ENCODE measurements around the gene BEGAIN. TPM values are rescaled to one million over a fixed set of nuclear protein-coding genes. Genes with fewer than 3 reads are reported as not detected.

Gene BEGAIN
- polyA plus RNA-seq, 2 donors, result 0.28 to 0.88 TPM

DNA sequence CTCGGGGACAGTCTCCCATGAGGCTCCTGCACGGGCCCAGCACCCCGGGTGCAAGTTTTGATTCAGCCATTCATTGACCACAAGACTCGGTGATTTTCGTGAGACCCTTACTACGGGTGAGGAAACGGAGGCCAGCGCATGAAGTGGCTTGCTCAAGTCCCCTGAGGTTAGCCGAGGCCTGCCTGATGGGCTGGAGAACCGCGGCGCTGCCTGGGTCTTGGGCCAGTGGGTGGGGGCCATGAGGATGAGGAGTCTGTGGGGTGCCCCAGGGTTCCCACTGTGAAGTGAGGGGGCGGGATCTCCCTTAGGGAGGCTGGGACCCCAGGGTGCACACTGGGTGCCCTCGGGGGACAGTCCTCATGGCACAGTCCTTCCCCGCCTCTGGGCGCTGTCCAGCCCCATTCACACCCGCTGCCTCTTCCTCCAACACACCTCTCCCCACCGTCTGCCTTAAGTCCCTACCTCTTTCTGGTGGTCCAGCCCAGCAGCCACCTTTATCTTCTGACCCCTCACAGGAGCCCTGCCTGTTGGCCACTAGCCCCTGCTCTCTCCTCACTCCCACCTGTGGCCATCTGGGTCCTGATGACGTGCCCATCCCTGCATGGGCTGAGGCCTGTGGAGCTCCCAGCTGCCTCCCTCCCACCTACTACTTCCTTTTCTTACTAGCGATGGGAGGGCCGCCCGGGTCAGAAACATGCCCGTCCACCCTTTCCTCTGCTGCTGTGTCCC lies 16.3 kb downstream of the BEGAIN start:
- H3K27me3 ChIP-seq (ENCODE audit: control insufficient read depth in 1 of 2, insufficient read depth in 2 of 2, low read length in 2 of 2), result peaks cover 5 to 23% of the 10 kb centered on the region in 2 donors
- H3K4me3 ChIP-seq (ENCODE audit: low read depth in 1 of 2, low read length in 2 of 2), result no peak overlapping the region
- 80 to 82% methylated on average over 23 of the region's 23 CpGs for WGBS, 2 donors
- peaks cover 6 to 10% of the 10 kb centered on the region in 2 donors for H3K4me1 ChIP-seq (ENCODE audit: control insufficient read depth in 2 of 2, insufficient read depth in 2 of 2, low read length in 1 of 2)
- H3K9me3 ChIP-seq (ENCODE audit: control insufficient read depth in 2 of 2, insufficient read depth in 1 of 2, low read depth in 1 of 2, low read length in 1 of 2), result no peaks in the 10 kb centered on the region
- H3K27ac ChIP-seq (ENCODE audit: low read depth in 2 of 2, low read length in 1 of 2), result no peak overlapping the region
- no peaks in the 10 kb centered on the region for H3K36me3 ChIP-seq (ENCODE audit: control insufficient read depth in 2 of 2, insufficient read depth in 2 of 2, low read length in 1 of 2)

DNA sequence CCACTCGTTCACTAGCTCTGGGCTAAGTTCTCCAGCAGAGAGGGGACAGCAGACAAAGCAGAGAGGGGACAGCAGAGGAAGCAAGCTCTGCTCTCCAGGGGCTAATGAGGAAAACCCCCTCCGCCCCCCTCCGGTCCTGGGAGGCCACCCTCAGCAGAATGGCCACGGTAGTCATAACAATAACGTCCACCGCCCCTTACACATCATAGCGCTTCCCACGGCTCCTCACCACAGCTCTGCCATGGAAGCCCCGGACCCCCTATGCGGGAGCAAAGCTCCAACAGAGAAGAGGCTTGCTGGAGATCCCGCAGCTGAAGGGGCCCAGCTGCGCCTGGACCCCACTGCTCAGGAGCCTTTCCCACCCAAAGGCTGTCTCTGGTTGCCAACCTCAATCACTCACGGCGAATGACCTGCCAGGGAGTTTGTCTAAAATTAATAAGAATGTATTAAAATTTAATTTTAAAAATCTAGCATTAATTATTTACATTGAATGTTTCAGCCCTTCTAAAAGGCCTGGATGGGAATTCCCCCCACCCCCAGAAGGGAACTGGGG lies 17.4 kb downstream of the BEGAIN start:
- WGBS, 2 donors, result 59 to 60% methylated on average over 14 of the region's 14 CpGs
- Histone ChIP-seq H3K9me3 (ENCODE audit: control insufficient read depth in 2 of 2, insufficient read depth in 1 of 2, low read depth in 1 of 2, low read length in 1 of 2) (no peaks in the 10 kb centered on the region), H3K4me3 (ENCODE audit: low read depth in 1 of 2, low read length in 2 of 2) (no peak overlapping the region), H3K36me3 (ENCODE audit: control insufficient read depth in 2 of 2, insufficient read depth in 2 of 2, low read length in 1 of 2) (no peaks in the 10 kb centered on the region), H3K27me3 (ENCODE audit: control insufficient read depth in 1 of 2, insufficient read depth in 2 of 2, low read length in 2 of 2) (peaks cover 5 to 23% of the 10 kb centered on the region in 2 donors), H3K4me1 (ENCODE audit: control insufficient read depth in 2 of 2, insufficient read depth in 2 of 2, low read length in 1 of 2) (peaks cover 6 to 10% of the 10 kb centered on the region in 2 donors), H3K27ac (ENCODE audit: low read depth in 2 of 2, low read length in 1 of 2) (no peak overlapping the region)

DNA sequence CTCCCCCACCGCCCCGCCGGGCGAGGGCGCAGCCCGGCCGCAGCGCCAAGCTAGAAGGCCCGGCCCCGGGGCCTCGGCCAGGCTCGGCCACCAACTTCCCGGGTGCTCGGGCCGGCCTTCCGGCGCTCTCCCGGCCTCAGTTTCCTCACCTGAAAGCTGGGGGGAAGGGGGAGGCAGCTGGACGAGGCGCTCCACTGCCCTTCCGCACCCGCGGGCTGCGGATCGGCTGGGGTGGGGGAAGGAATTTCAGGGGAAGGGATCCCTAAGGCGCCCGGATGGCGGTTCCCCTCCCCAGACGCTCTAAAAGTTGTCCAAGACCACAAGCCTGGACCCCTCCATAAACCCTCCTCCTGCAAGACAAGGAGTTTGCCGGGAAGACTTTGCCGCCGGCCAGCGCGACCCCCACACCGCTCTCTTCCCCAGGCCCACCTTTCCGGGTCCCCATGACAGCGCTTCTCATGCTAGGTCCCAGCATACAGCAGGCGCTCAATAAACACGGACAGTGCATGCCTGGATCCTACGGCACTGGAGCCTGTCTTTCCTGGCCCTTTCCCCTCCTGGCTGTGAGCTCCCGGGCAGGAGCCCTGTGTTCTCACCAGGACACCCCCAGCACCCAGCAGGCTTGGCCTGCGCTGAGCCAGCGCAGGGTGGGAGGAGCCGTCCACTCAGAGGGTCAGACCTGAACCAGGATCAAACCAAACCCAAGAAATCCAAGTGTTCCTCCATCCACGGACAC lies 18.1 kb downstream of the BEGAIN start:
- 11% methylated on average over 34 to 45 of the region's 45 CpGs for WGBS, 2 donors
- no peaks in the 10 kb centered on the region for H3K9me3 ChIP-seq (ENCODE audit: control insufficient read depth in 2 of 2, insufficient read depth in 1 of 2, low read depth in 1 of 2, low read length in 1 of 2)
- peak overlapping the region in 1 of 2 donors; percentile 47 for H3K4me3 ChIP-seq (ENCODE audit: low read depth in 1 of 2, low read length in 2 of 2)
- H3K27me3 ChIP-seq (ENCODE audit: control insufficient read depth in 1 of 2, insufficient read depth in 2 of 2, low read length in 2 of 2), result peaks cover 5 to 23% of the 10 kb centered on the region in 2 donors
- H3K27ac ChIP-seq (ENCODE audit: low read depth in 2 of 2, low read length in 1 of 2), result no peak overlapping the region
- no peaks in the 10 kb centered on the region for H3K36me3 ChIP-seq (ENCODE audit: control insufficient read depth in 2 of 2, insufficient read depth in 2 of 2, low read length in 1 of 2)
- H3K4me1 ChIP-seq (ENCODE audit: control insufficient read depth in 2 of 2, insufficient read depth in 2 of 2, low read length in 1 of 2), result peaks cover 6 to 10% of the 10 kb centered on the region in 2 donors

DNA sequence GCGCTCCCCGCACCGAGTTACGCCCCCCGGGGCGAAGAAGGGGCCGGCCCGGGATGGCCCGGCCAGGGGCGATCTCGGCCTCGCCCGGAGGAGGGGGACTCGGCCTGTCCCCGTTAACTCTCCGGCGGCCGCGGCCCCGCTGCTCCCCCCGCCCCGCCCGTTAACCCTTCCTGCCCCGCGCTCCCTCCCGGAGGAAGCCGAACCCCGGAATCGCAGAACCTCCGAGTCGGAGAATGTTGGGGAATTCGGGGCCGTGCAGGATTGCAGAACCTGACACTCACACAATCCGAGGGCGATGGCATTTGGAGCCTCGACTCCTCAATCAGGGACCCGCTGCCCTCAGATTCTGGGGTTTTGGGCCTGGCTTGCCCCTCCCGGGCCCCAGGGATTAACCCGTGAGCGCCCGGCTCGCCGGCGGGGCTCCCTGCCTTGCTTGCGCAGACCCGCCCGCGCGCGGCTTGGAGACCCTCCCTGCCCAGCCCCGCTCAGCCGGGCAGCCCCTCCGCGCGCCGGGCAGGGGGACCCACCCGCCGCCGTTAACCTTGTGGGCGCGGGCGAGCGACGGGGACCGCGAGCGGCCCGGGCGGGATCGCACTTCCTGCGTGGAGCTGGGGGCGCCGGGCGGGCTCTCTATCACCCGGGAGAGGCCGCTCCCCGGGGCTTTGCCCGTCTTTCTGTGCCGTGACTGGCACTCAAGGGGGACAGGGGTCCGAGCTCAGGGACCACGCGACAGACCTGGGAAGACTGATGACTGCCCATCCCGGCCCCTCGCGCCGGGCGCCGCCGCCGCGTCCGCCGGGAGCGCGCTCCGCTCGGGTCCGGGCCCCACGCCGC lies 18.8 kb downstream of the BEGAIN start:
- Histone ChIP-seq H3K36me3 (ENCODE audit: control insufficient read depth in 2 of 2, insufficient read depth in 2 of 2, low read length in 1 of 2) (no peaks in the 10 kb centered on the region), H3K4me3 (ENCODE audit: low read depth in 1 of 2, low read length in 2 of 2) (peak overlapping the region; percentile 25 to 47), H3K4me1 (ENCODE audit: control insufficient read depth in 2 of 2, insufficient read depth in 2 of 2, low read length in 1 of 2) (peaks cover 6 to 10% of the 10 kb centered on the region in 2 donors), H3K9me3 (ENCODE audit: control insufficient read depth in 2 of 2, insufficient read depth in 1 of 2, low read depth in 1 of 2, low read length in 1 of 2) (no peaks in the 10 kb centered on the region), H3K27me3 (ENCODE audit: control insufficient read depth in 1 of 2, insufficient read depth in 2 of 2, low read length in 2 of 2) (peaks cover 5 to 23% of the 10 kb centered on the region in 2 donors), H3K27ac (ENCODE audit: low read depth in 2 of 2, low read length in 1 of 2) (no peak overlapping the region)
- WGBS, 2 donors, result 0 to 1% methylated on average over 72 to 100 of the region's 100 CpGs

DNA sequence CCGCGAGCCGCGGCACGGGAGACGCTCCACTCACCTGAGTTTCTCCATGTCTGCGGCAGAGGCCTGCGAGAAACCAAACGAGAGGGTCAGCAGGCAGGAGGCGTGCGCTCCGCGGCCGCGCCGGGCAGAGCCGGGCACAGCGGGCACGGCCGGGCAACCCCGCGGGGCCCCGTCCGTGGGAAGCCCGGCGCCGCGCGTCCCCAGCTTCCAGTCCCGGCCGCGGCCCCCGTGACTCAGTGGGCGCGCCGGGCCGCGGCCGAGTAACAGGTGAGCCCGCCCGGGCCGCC lies 19.4 kb downstream of the BEGAIN start:
- WGBS, 2 donors, result 1% methylated on average over 39 to 42 of the region's 42 CpGs
- Histone ChIP-seq H3K27ac (ENCODE audit: low read depth in 2 of 2, low read length in 1 of 2) (no peak overlapping the region), H3K27me3 (ENCODE audit: control insufficient read depth in 1 of 2, insufficient read depth in 2 of 2, low read length in 2 of 2) (peaks cover 5 to 23% of the 10 kb centered on the region in 2 donors), H3K9me3 (ENCODE audit: control insufficient read depth in 2 of 2, insufficient read depth in 1 of 2, low read depth in 1 of 2, low read length in 1 of 2) (no peaks in the 10 kb centered on the region), H3K36me3 (ENCODE audit: control insufficient read depth in 2 of 2, insufficient read depth in 2 of 2, low read length in 1 of 2) (no peaks in the 10 kb centered on the region), H3K4me1 (ENCODE audit: control insufficient read depth in 2 of 2, insufficient read depth in 2 of 2, low read length in 1 of 2) (peaks cover 6 to 10% of the 10 kb centered on the region in 2 donors), H3K4me3 (ENCODE audit: low read depth in 1 of 2, low read length in 2 of 2) (peak overlapping the region; percentile 34 to 47)

DNA sequence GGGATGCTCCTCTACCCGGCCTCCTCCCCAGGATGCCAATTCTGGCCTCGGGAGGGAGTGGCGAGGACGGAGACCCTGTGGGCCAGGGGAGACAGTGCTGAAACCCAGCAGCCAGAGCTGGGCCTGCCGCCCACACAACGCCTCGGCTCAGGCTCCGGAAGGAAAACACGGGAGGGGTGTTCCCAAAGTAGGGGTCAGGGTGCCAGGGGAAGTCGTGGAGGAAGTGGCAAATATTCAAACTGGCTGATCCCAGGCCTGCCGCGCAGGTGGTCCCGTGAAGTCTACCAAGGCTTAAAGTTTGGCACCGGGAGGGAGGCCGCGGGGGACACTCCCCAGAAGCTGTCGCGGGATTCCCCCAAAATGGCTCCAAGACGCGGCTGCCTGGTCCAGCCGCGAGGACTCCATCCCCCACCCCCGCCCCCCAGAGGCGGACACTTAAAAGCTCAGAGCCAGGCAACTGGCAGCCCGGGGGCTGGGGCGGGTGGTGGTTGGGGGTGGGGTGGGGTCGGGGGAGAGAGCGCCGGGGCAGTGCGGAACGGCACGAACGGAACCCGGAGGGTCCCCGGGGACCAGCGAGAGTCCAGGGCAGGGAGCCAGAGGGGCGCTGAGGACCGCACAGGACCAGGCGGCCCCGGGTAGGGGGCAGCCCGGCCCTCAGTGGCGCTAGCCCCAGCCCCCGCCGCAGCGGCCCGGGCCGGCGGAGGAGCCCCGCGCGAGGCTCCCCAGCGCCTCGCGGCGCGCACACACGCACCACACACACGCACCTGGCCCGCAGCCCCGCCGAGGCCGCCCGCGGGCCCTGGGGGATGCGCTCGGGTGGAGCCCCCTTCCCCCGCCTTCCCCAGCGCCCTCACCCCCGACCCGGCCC lies 20.0 kb downstream of the BEGAIN start:
- peaks cover 5 to 23% of the 10 kb centered on the region in 2 donors for H3K27me3 ChIP-seq (ENCODE audit: control insufficient read depth in 1 of 2, insufficient read depth in 2 of 2, low read length in 2 of 2)
- H3K36me3 ChIP-seq (ENCODE audit: control insufficient read depth in 2 of 2, insufficient read depth in 2 of 2, low read length in 1 of 2), result no peaks in the 10 kb centered on the region
- H3K4me3 ChIP-seq (ENCODE audit: low read depth in 1 of 2, low read length in 2 of 2), result peak overlapping the region; percentile 34 to 47
- H3K27ac ChIP-seq (ENCODE audit: low read depth in 2 of 2, low read length in 1 of 2), result no peak overlapping the region
- 3 to 8% methylated on average over 32 to 70 of the region's 70 CpGs for WGBS, 2 donors
- peaks cover 6 to 10% of the 10 kb centered on the region in 2 donors for H3K4me1 ChIP-seq (ENCODE audit: control insufficient read depth in 2 of 2, insufficient read depth in 2 of 2, low read length in 1 of 2)
- no peaks in the 10 kb centered on the region for H3K9me3 ChIP-seq (ENCODE audit: control insufficient read depth in 2 of 2, insufficient read depth in 1 of 2, low read depth in 1 of 2, low read length in 1 of 2)

DNA sequence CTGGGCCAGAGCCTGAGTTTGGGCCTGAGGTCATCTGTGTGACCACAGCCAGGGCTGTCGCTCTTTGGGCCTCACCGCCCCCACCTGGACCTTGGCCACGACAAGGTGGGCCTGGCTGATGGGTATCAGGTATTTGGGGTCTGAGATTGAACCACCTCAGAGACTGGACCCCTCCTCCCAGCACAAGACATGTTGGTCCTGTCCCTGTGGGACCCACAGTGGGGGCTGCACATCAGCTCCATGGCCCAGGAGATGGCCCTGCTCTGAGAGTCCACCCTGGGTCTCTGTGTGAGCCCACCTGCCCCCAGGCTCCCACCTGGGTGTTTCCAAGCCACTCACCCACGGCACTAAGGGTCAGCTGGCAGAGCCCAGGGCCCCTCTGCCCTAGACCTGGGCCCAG lies 20.6 kb downstream of the BEGAIN start:
- peaks cover 6 to 10% of the 10 kb centered on the region in 2 donors for H3K4me1 ChIP-seq (ENCODE audit: control insufficient read depth in 2 of 2, insufficient read depth in 2 of 2, low read length in 1 of 2)
- H3K4me3 ChIP-seq (ENCODE audit: low read depth in 1 of 2, low read length in 2 of 2), result no peak overlapping the region
- WGBS, 2 donors, result 71 to 72% methylated on average over 4 of the region's 4 CpGs
- no peak overlapping the region for H3K27ac ChIP-seq (ENCODE audit: low read depth in 2 of 2, low read length in 1 of 2)
- no peaks in the 10 kb centered on the region for H3K36me3 ChIP-seq (ENCODE audit: control insufficient read depth in 2 of 2, insufficient read depth in 2 of 2, low read length in 1 of 2)
- H3K27me3 ChIP-seq (ENCODE audit: control insufficient read depth in 1 of 2, insufficient read depth in 2 of 2, low read length in 2 of 2), result peaks cover 5 to 23% of the 10 kb centered on the region in 2 donors
- no peaks in the 10 kb centered on the region for H3K9me3 ChIP-seq (ENCODE audit: control insufficient read depth in 2 of 2, insufficient read depth in 1 of 2, low read depth in 1 of 2, low read length in 1 of 2)

DNA sequence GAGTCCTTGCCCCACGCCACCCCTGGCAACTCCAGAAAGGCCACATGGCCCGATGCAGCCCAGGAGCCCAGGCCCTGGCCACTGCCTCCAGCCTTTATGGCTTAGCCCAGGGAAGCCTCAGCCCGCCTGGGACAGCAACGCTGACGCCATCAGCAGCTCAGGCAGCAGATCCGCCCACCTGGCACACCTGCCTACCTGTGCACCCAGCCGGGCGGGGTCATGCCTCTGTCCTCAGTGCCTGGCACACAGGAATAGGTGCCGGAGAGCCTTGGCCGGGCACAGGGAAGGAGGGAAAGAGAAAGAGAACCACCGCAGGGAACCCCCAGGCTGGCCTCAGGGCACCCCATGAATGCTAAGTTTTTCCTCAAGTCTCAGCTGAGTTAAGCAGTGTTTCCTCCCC lies 21.1 kb downstream of the BEGAIN start:
- H3K4me1 ChIP-seq (ENCODE audit: control insufficient read depth in 2 of 2, insufficient read depth in 2 of 2, low read length in 1 of 2), result peaks cover 6 to 10% of the 10 kb centered on the region in 2 donors
- no peaks in the 10 kb centered on the region for H3K36me3 ChIP-seq (ENCODE audit: control insufficient read depth in 2 of 2, insufficient read depth in 2 of 2, low read length in 1 of 2)
- peaks cover 5 to 23% of the 10 kb centered on the region in 2 donors for H3K27me3 ChIP-seq (ENCODE audit: control insufficient read depth in 1 of 2, insufficient read depth in 2 of 2, low read length in 2 of 2)
- no peak overlapping the region for H3K4me3 ChIP-seq (ENCODE audit: low read depth in 1 of 2, low read length in 2 of 2)
- 49 to 63% methylated on average over 11 of the region's 11 CpGs for WGBS, 2 donors
- no peak overlapping the region for H3K27ac ChIP-seq (ENCODE audit: low read depth in 2 of 2, low read length in 1 of 2)
- H3K9me3 ChIP-seq (ENCODE audit: control insufficient read depth in 2 of 2, insufficient read depth in 1 of 2, low read depth in 1 of 2, low read length in 1 of 2), result no peaks in the 10 kb centered on the region
